IMR-90 (cell line): ENCODE data around the gene SEMA6C. TPM values are rescaled to one million over a fixed set of nuclear protein-coding genes. Genes with fewer than 3 reads are reported as not detected.

Experiments used
- ATAC-seq: fragments of 200-7000 bp; cut with Tn5 transposase; 2 replicates; pipeline ENCODE4 v1.9.1; 2020; ENCODE audit warnings: low read depth, mild to moderate bottlenecking, moderate library complexity
- BruUV-seq: library from RNA; stranded (reverse); fragments of 400-500 nt; replicated peaks from 2 replicates; lab custom pipeline; 2021; lab: Mats Ljungman, UMichigan
- CTCF ChIA-PET: fragments of 300-600 bp; formaldehyde crosslinking; extraction: SDS; loops from one replicate; lab custom pipeline; 2021; ENCODE audit warnings: antibody characterized with exemption; lab: Yijun Ruan, JAX
- POLR2A ChIA-PET: fragments of 300-600 bp; sonication (Branson Sonifier 250); formaldehyde crosslinking; loops from one replicate; lab custom pipeline; 2022; ENCODE audit warnings: antibody characterized with exemption; ENCODE audit not compliant: unreplicated experiment; lab: Charles Lee
- DNase-seq: peaks from one replicate; pipeline ENCODE4 v3.0.0; 2013
- H2AFZ ChIP-seq: replicated peaks from 2 replicates; pipeline ENCODE3; 2013; ENCODE audit warnings: low read length, mild to moderate bottlenecking; ENCODE audit not compliant: poor library complexity
- H2AK5ac ChIP-seq: 2 replicates; pipeline ENCODE4 v1.6.1; 2013; ENCODE audit warnings: low read depth, low read length, inconsistent platforms
- H2AK9ac ChIP-seq: replicated peaks from 2 replicates; pipeline ENCODE3; 2013; ENCODE audit warnings: mild to moderate bottlenecking, low read depth, low read length, moderate library complexity; ENCODE audit not compliant: poor library complexity
- H2BK120ac ChIP-seq: 2 replicates; pipeline ENCODE4 v1.6.1; 2013; ENCODE audit warnings: low read depth, low read length, inconsistent platforms
- H2BK15ac ChIP-seq: 3 replicates; pipeline ENCODE4 v1.6.1; 2013; ENCODE audit warnings: low read depth, low read length, inconsistent platforms
- H2BK20ac ChIP-seq: 2 replicates; pipeline ENCODE4 v1.6.1; 2013; ENCODE audit warnings: low read depth, mild to moderate bottlenecking, inconsistent platforms, low read length, moderate library complexity
- H2BK5ac ChIP-seq: 2 replicates; pipeline ENCODE4 v1.6.1; 2013; ENCODE audit warnings: mild to moderate bottlenecking, low read depth, low read length, inconsistent platforms; ENCODE audit not compliant: poor library complexity, severe bottlenecking
- H3K14ac ChIP-seq: replicated peaks from 2 replicates; pipeline ENCODE4 v1.6.1; 2013; ENCODE audit warnings: low read depth, low read length, inconsistent platforms
- H3K18ac ChIP-seq: 2 replicates; pipeline ENCODE4 v1.6.1; 2013; ENCODE audit warnings: low read depth, low read length, control low read depth
- H3K23ac ChIP-seq: 2 replicates; pipeline ENCODE4 v1.6.1; 2013; ENCODE audit warnings: low read depth, low read length, inconsistent platforms
- H3K27ac ChIP-seq: 2 replicates; pipeline ENCODE4 v1.5.1; 2013; ENCODE audit warnings: mild to moderate bottlenecking, control low read depth, low read length; ENCODE audit not compliant: insufficient read depth
- H3K27me3 ChIP-seq: 2 replicates; pipeline ENCODE4 v1.6.1; 2013; ENCODE audit warnings: low read length; ENCODE audit not compliant: control insufficient read depth, insufficient read depth
- H3K36me3 ChIP-seq: 2 replicates; pipeline ENCODE4 v1.6.1; 2013; ENCODE audit warnings: low read length, mixed read lengths; ENCODE audit not compliant: control insufficient read depth, insufficient read depth
- H3K4ac ChIP-seq: 2 replicates; pipeline ENCODE4 v1.6.1; 2013; ENCODE audit warnings: low read depth, low read length, inconsistent platforms
- H3K4me1 ChIP-seq: 2 replicates; pipeline ENCODE4 v1.6.1; 2013; ENCODE audit warnings: low read length, mixed read lengths; ENCODE audit not compliant: control insufficient read depth, insufficient read depth
- H3K4me2 ChIP-seq: 2 replicates; pipeline ENCODE4 v1.6.1; 2013; ENCODE audit warnings: low read depth, mild to moderate bottlenecking, control low read depth, low read length, moderate library complexity
- H3K4me3 ChIP-seq: 2 replicates; pipeline ENCODE4 v1.5.1; 2013; ENCODE audit warnings: low read depth, mild to moderate bottlenecking, control low read depth, low read length, moderate library complexity; ENCODE audit not compliant: insufficient read depth
- H3K56ac ChIP-seq: 2 replicates; pipeline ENCODE4 v1.6.1; 2013; ENCODE audit warnings: low read length, inconsistent platforms; ENCODE audit not compliant: insufficient read depth; ENCODE audit errors: extremely low read depth
- H3K79me1 ChIP-seq, 2 experiments: 2 replicates each; pipeline ENCODE4 v1.6.1; 2013; ENCODE audit warnings: low read length in 2 of 2, inconsistent platforms in 1 of 2, low read depth in 1 of 2
- H3K9ac ChIP-seq: 2 replicates; pipeline ENCODE4 v1.6.1; 2013; ENCODE audit warnings: low read depth, low read length, control low read depth
- H3K9me1 ChIP-seq: 2 replicates; pipeline ENCODE4 v1.6.1; 2013; ENCODE audit warnings: low read length, inconsistent platforms; ENCODE audit not compliant: insufficient read depth
- H3K9me3 ChIP-seq: 2 replicates; pipeline ENCODE4 v1.6.1; 2013; ENCODE audit warnings: low read length; ENCODE audit not compliant: control insufficient read depth, insufficient read depth
- H4K20me1 ChIP-seq: 2 replicates; pipeline ENCODE4 v1.6.1; 2013; ENCODE audit warnings: low read length, inconsistent platforms; ENCODE audit not compliant: insufficient read depth
- H4K5ac ChIP-seq: 2 replicates; pipeline ENCODE4 v1.6.1; 2013; ENCODE audit warnings: mild to moderate bottlenecking, low read depth, low read length, control low read depth
- H4K8ac ChIP-seq, 2 experiments: 2 replicates each; pipeline ENCODE4 v1.6.1; 2013; ENCODE audit warnings: low read depth in 2 of 2, low read length in 2 of 2, control low read depth in 1 of 2, inconsistent platforms in 1 of 2
- H4K91ac ChIP-seq: 2 replicates; pipeline ENCODE4 v1.6.1; 2013; ENCODE audit warnings: low read depth, low read length, inconsistent platforms; ENCODE audit not compliant: insufficient read depth
- BHLHE40 ChIP-seq: fragments of 150-350 bp; IDR thresholded peaks from 2 replicates; pipeline ENCODE4 v1.6.1; 2016; ENCODE audit warnings: mild to moderate bottlenecking, low read depth, low read length
- CEBPB ChIP-seq: IDR thresholded peaks from 2 replicates; pipeline ENCODE4 v1.6.1; 2012; ENCODE audit warnings: low read depth, low read length, improper control_type of control experiment
- CHD1 ChIP-seq: IDR thresholded peaks from 2 replicates; pipeline ENCODE4 v1.6.1; 2012; ENCODE audit warnings: low read depth, low read length, improper control_type of control experiment
- CTCF ChIP-seq: conservative IDR thresholded peaks from 2 replicates; pipeline ENCODE4 v1.5.1; 2012; ENCODE audit warnings: mild to moderate bottlenecking, low read depth, low read length, improper control_type of control experiment
- ELK1 ChIP-seq: fragments of 150-350 bp; IDR thresholded peaks from 2 replicates; pipeline ENCODE4 v1.6.1; 2016; ENCODE audit warnings: low read depth, mild to moderate bottlenecking, low read length, moderate library complexity, borderline replicate concordance
- FOS ChIP-seq: fragments of 150-350 bp; IDR thresholded peaks from 2 replicates; pipeline ENCODE4 v1.6.1; 2016; ENCODE audit warnings: low read depth, low read length
- MAFK ChIP-seq: IDR thresholded peaks from 2 replicates; pipeline ENCODE4 v1.6.1; 2012; ENCODE audit warnings: low read depth, low read length, improper control_type of control experiment
- MAZ ChIP-seq: IDR thresholded peaks from 2 replicates; pipeline ENCODE4 v1.6.1; 2012; ENCODE audit warnings: low read depth, mild to moderate bottlenecking, low read length, improper control_type of control experiment, moderate library complexity, borderline replicate concordance
- MXI1 ChIP-seq: IDR thresholded peaks from 2 replicates; pipeline ENCODE4 v1.6.1; 2012; ENCODE audit warnings: low read depth, mild to moderate bottlenecking, low read length, moderate library complexity, borderline replicate concordance
- NFE2L2 ChIP-seq: fragments of 150-350 bp; IDR thresholded peaks from 2 replicates; pipeline ENCODE4 v1.6.1; 2016; ENCODE audit warnings: low read depth, mild to moderate bottlenecking, low read length
- POLR2A ChIP-seq: IDR thresholded peaks from 2 replicates; pipeline ENCODE4 v1.6.1; 2012; ENCODE audit warnings: mild to moderate bottlenecking, low read depth, low read length
- RAD21 ChIP-seq: IDR thresholded peaks from 2 replicates; pipeline ENCODE4 v1.6.1; 2012; ENCODE audit warnings: low read length, improper control_type of control experiment
- RCOR1 ChIP-seq: IDR thresholded peaks from 2 replicates; pipeline ENCODE4 v1.6.1; 2012; ENCODE audit warnings: mild to moderate bottlenecking, low read length, improper control_type of control experiment; ENCODE audit not compliant: insufficient replicate concordance
- RFX5 ChIP-seq: IDR thresholded peaks from 2 replicates; pipeline ENCODE4 v1.8.0; 2012; ENCODE audit warnings: low read depth, mild to moderate bottlenecking, low read length, moderate library complexity
- SMC3 ChIP-seq: fragments of 150-350 bp; IDR thresholded peaks from 2 replicates; pipeline ENCODE4 v1.6.1; 2016; ENCODE audit warnings: low read depth, mild to moderate bottlenecking, antibody characterized with exemption, low read length, moderate library complexity
- WGBS, 2 experiments: methylation state at CpG; one replicate each; pipeline versions ENCODE4 v1.1.5 to v1.1.7; 2013; ENCODE audit warnings: missing lambda C conversion rate in 2 of 2; ENCODE audit not compliant: insufficient read length in 1 of 2; ENCODE audit errors: extremely low coverage in 2 of 2; 5-methylcytosine and 5-hydroxymethylcytosine counted together
- dilution Hi-C: fragments of 300-500 bp; cut with HindIII; formaldehyde crosslinking; loops from one replicate; pipeline ENCODE4 v1.14.3; 2018; ENCODE audit warnings: low sequenced_read_pairs; ENCODE audit not compliant: unreplicated experiment
- in situ Hi-C: fragments of 300-500 bp; cut with MboI; formaldehyde crosslinking; loops from 3 replicates; pipeline ENCODE4 v1.14.3; 2019; ENCODE audit warnings: low sequenced_read_pairs, inconsistent platforms, mixed read lengths
- intact Hi-C: fragments of 100-400 bp; cut with micrococcal nuclease; formaldehyde crosslinking; loops from 2 replicates; pipeline ENCODE4 v1.10.0; 2022
- polyA plus RNA-seq, 3 experiments: library from polyadenylated mRNA; depleted of rRNA; stranded (reverse); fragments of >200 nt; gene quantifications; 2 replicates each; pipeline ENCODE4 v1.2.3, GENCODE V29; 2012; ENCODE audit warnings: low replicate concordance in 1 of 3
- total RNA-seq: library from RNA; depleted of rRNA; stranded (reverse); fragments of >200 nt; gene quantifications from 2 replicates; pipeline ENCODE4 v1.2.3, GENCODE V29; 2012
- TF ChIP-seq, protein P1 (sequence below): fragments of 150-350 bp; IDR thresholded peaks from 2 replicates; pipeline ENCODE4 v1.6.1; 2017; ENCODE audit warnings: mild to moderate bottlenecking, antibody characterized with exemption, low read length, low read depth

SEMA6C gene
- total and polyA plus RNA-seq, 2 of the 4 experiments (the other 2 are of a cell fraction) = 0.36 to 2.0 TPM

GRCh38 chr1:151143057-151143435 lies 3.4 kb downstream of the SEMA6C start:
- DNase-seq (no peak), ATAC-seq (no peak)
- in situ Hi-C loops (no loop called here), intact Hi-C loops (no loop called here), dilution Hi-C loops (no loop called here)
- Histone ChIP-seq H3K9me3 (no peaks in the 10 kb centered on the region), H3K27ac (no peak overlapping the region), H3K4me1 (peaks cover 5% of the 10 kb centered on the region), H4K20me1 (peaks cover 5% of the 10 kb centered on the region; the same call in 1 of the 2 replicates), H4K91ac (no peak overlapping the region), H4K5ac (no peak overlapping the region), H3K4ac (no peak overlapping the region), H2AFZ (no peak overlapping the region), H2BK5ac (no peak overlapping the region), H2AK9ac (no peak overlapping the region), H2BK120ac (no peak overlapping the region), H3K18ac (no peak overlapping the region), H3K4me2 (no peak overlapping the region), H3K79me1 (peaks cover 0 to 6% of the 10 kb centered on the region in 2 experiments; a peak in 1 of 4 replicates), H3K14ac (no peak overlapping the region), H2BK15ac (no peak overlapping the region), H3K56ac (no peak overlapping the region), H3K23ac (no peak overlapping the region), H3K9me1 (peaks cover 4% of the 10 kb centered on the region; the same call in 1 of the 2 replicates), H3K9ac (no peak overlapping the region), H2BK20ac (no peak overlapping the region), H2AK5ac (no peak overlapping the region), H4K8ac (no peak overlapping the region), H3K27me3 (peaks cover 2% of the 10 kb centered on the region; the same call in 1 of the 2 replicates), H3K4me3 (no peak overlapping the region), H3K36me3 (peaks cover 4% of the 10 kb centered on the region; the same call in 1 of the 2 replicates)
- WGBS, 2 experiments = no CpG with 5 or more reads among the region's 7 CpGs
- ChIA-PET POLR2A (no interaction called here), CTCF (no interaction called here)
- BruUV-seq = no TSS peak
- TF ChIP-seq ELK1 (no peak), RFX5 (no peak), NFE2L2 (no peak), CTCF (no peak), CHD1 (no peak), MAFK (no peak), BHLHE40 (no peak), CEBPB (no peak), RCOR1 (no peak), MAZ (no peak), POLR2A (no peak), RAD21 (no peak), SMC3 (no peak), FOS (no peak), MXI1 (no peak)
- TF ChIP-seq, protein P1, sequence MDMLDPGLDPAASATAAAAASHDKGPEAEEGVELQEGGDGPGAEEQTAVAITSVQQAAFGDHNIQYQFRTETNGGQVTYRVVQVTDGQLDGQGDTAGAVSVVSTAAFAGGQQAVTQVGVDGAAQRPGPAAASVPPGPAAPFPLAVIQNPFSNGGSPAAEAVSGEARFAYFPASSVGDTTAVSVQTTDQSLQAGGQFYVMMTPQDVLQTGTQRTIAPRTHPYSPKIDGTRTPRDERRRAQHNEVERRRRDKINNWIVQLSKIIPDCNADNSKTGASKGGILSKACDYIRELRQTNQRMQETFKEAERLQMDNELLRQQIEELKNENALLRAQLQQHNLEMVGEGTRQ = no peak
